Measurements from ENCODE around the gene CFLAR. TPM values are rescaled to one million over a fixed set of nuclear protein-coding genes. Genes with fewer than 3 reads are reported as not detected.

Gene CFLAR
- total RNA-seq, 1 experiment from 2014 or later, result 21.5 TPM

- TF ChIP-seq ZNF532 (CRISPR knock-in tag; IDR thresholded peaks at IDR 0.05; ENCODE audit: borderline replicate concordance) (no peak), NR2C2 (CRISPR knock-in tag; IDR thresholded peaks at IDR 0.05) (no peak), HMGA2 (CRISPR knock-in tag; IDR thresholded peaks at IDR 0.05) (no peak), ZNF317 (CRISPR knock-in tag; IDR thresholded peaks at IDR 0.05; ENCODE audit: borderline replicate concordance, low read depth) (no peak)
These were observed 55.4 kb downstream of the CFLAR start (continued) for GRCh38 chr2:201171259-201171814.

- peaks cover 4% of the 10 kb centered on the region for H3K36me3 Mint-ChIP-seq
- ChIA-PET CTCF (no interaction called here), POLR2A (no interaction called here)
- peaks cover 19% of the 10 kb centered on the region for H3K4me1 Mint-ChIP-seq
- peaks cover 3% of the 10 kb centered on the region; the same call in 1 of the 2 replicates for H3K27me3 Mint-ChIP-seq (ENCODE audit: low read depth)
- no peak overlapping the region for H3K4me3 Mint-ChIP-seq
- H3K9me3 Mint-ChIP-seq, result peaks cover 15% of the 10 kb centered on the region
- DNase-seq (ENCODE audit: low spot score) (no peak), ATAC-seq (no peak)
- no peak for TF ChIP-seq SMAD3 (CRISPR knock-in tag; IDR thresholded peaks at IDR 0.05; ENCODE audit: borderline replicate concordance)
- no peak for TF ChIP-seq ETV6 (CRISPR knock-in tag; IDR thresholded peaks at IDR 0.05)
- no peak for TF ChIP-seq TEAD1 (CRISPR knock-in tag; IDR thresholded peaks at IDR 0.05)
- TF ChIP-seq USF2 (CRISPR knock-in tag; IDR thresholded peaks at IDR 0.05), result no peak
- no peak for TF ChIP-seq TP53 (CRISPR knock-in tag; IDR thresholded peaks at IDR 0.05)
- TF ChIP-seq ZBTB21 (CRISPR knock-in tag; IDR thresholded peaks at IDR 0.05; ENCODE audit: borderline replicate concordance), result no peak
- no peak for TF ChIP-seq IRF2 (CRISPR knock-in tag; IDR thresholded peaks at IDR 0.05; ENCODE audit: borderline replicate concordance, low read depth)
- TF ChIP-seq ATF2 (CRISPR knock-in tag; IDR thresholded peaks at IDR 0.05; ENCODE audit: borderline replicate concordance, low read depth), result no peak
- no peak for TF ChIP-seq ATF1 (CRISPR knock-in tag; IDR thresholded peaks at IDR 0.05)
- TF ChIP-seq ZNF263 (CRISPR knock-in tag; IDR thresholded peaks at IDR 0.05; ENCODE audit: low read depth), result no peak
- TF ChIP-seq AFF4 (CRISPR knock-in tag; IDR thresholded peaks at IDR 0.05; ENCODE audit: borderline replicate concordance), result no peak
- TF ChIP-seq ZMAT4 (CRISPR knock-in tag; IDR thresholded peaks at IDR 0.05), result no peak
- no peak for TF ChIP-seq NR1H2 (CRISPR knock-in tag; IDR thresholded peaks at IDR 0.05)
- no peak for TF ChIP-seq RORB (CRISPR knock-in tag; IDR thresholded peaks at IDR 0.05)
- TF ChIP-seq EMX1 (CRISPR knock-in tag; IDR thresholded peaks at IDR 0.05), result no peak
- no peak for TF ChIP-seq KAT7 (CRISPR knock-in tag; IDR thresholded peaks at IDR 0.05; ENCODE audit: borderline replicate concordance)
- TF ChIP-seq CTCF (IDR thresholded peaks at IDR 0.05), result no peak
- TF ChIP-seq USF1 (CRISPR knock-in tag; IDR thresholded peaks at IDR 0.05), result no peak
- H3K27ac Mint-ChIP-seq, result no peak overlapping the region
These were observed 56.3 kb downstream of the CFLAR start for GRCh38 chr2:201172279-201172678.

All from WTC11 (cell line).